ENCODE measurements around the gene CREM. TPM values are rescaled to one million over a fixed set of nuclear protein-coding genes. Genes with fewer than 3 reads are reported as not detected.
"Not testable (repeated sequence)": the region's sequence is repeated elsewhere in the genome, so short reads cannot be mapped to it uniquely, and the experiment has no call there.

Gene CREM
- total and polyA plus RNA-seq, 2 experiments from 2014 or later = 41.9 to 53.2 TPM

DNA sequence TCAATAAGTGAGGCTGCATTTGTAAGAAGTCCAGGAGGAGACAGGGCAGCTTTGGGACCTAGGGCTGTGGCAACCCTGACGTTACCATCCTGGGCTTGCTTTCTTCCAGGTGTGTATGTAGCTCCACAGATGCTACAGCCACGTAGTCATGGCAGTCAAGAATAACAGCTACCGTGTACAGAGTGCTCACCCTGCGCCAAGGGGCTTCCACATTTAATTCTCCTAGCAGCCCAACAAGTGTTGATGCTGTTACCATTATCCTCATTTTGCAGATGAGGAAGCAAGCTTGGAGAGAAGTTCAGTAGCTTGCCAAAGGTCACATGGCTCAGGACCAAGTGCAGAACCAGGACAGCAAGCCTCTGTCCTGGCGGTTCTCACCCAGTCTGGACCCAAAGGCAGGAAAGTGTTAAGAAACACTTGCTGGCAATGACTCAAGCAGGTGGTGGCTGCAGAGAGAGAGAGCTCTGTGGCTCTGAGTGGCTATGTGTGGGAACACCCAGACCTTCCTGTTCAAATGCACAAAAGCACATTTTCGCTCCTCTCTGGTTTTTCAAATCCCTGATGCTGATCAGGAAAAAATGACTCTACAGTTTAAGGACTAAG is 89.8 kb downstream of the CREM start:
- no peak for DNase-seq (ENCODE audit: low spot score)
- no peak overlapping the region for H2AFZ ChIP-seq
- no peaks in the 10 kb centered on the region for H3K36me3 ChIP-seq (replicated peaks; ENCODE audit: insufficient read depth, low read depth)
- H4K20me1 ChIP-seq (ENCODE audit: insufficient read depth, poor library complexity, severe bottlenecking) = no peaks in the 10 kb centered on the region
- no peak overlapping the region for H3K4me2 ChIP-seq
- no peaks in the 10 kb centered on the region for H3K27me3 ChIP-seq
- H3K9me3 ChIP-seq (ENCODE audit: low read depth) = no peaks in the 10 kb centered on the region
- no peak for TF ChIP-seq EZH2 (IDR thresholded peaks at IDR 0.05; ENCODE audit: borderline replicate concordance)
- no peak for TF ChIP-seq EZH2phosphoT487 (IDR thresholded peaks at IDR 0.05; ENCODE audit: low read depth, severe bottlenecking, unreplicated experiment)
- TF ChIP-seq, protein P1, sequence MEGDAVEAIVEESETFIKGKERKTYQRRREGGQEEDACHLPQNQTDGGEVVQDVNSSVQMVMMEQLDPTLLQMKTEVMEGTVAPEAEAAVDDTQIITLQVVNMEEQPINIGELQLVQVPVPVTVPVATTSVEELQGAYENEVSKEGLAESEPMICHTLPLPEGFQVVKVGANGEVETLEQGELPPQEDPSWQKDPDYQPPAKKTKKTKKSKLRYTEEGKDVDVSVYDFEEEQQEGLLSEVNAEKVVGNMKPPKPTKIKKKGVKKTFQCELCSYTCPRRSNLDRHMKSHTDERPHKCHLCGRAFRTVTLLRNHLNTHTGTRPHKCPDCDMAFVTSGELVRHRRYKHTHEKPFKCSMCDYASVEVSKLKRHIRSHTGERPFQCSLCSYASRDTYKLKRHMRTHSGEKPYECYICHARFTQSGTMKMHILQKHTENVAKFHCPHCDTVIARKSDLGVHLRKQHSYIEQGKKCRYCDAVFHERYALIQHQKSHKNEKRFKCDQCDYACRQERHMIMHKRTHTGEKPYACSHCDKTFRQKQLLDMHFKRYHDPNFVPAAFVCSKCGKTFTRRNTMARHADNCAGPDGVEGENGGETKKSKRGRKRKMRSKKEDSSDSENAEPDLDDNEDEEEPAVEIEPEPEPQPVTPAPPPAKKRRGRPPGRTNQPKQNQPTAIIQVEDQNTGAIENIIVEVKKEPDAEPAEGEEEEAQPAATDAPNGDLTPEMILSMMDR (IDR thresholded peaks at IDR 0.05; ENCODE audit: poor library complexity) = no peak
- no peak overlapping the region for H3K27ac ChIP-seq
- no peaks in the 10 kb centered on the region for H3K9me2 ChIP-seq (replicated peaks; ENCODE audit: insufficient read depth)
- no peaks in the 10 kb centered on the region for H3K4me1 ChIP-seq (ENCODE audit: insufficient read depth)
- no peak overlapping the region for H3K4me3 ChIP-seq
- no peaks in the 10 kb centered on the region for H3K79me2 ChIP-seq
- 86% methylated on average over 6 of the region's 6 CpGs for WGBS (ENCODE audit: low lambda C conversion rate, missing lambda C conversion rate)

DNA sequence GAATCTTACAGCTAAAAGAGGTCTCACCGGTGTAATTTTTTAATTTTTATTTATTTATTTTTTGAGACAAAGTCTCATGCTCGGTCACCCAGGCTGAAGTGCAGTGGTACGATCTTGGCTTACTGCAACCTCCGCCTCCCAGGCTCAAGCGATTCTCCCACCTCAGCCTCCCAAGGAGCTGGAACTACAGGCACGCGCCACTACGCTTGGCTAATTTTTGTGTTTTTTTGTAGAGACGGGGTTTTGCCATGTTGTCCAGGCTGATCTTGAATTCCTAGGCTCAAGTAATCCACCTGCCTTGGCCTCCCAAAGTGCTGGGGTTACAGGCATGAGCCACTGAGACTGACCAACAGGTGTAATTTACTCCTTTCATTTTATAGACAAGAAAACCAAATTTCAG is 90.3 kb downstream of the CREM start:
- WGBS (ENCODE audit: low lambda C conversion rate, missing lambda C conversion rate) = 94% methylated on average over 9 of the region's 9 CpGs
- H3K27ac ChIP-seq; H3K4me1 ChIP-seq (ENCODE audit: insufficient read depth): not testable (repeated sequence)

DNA sequence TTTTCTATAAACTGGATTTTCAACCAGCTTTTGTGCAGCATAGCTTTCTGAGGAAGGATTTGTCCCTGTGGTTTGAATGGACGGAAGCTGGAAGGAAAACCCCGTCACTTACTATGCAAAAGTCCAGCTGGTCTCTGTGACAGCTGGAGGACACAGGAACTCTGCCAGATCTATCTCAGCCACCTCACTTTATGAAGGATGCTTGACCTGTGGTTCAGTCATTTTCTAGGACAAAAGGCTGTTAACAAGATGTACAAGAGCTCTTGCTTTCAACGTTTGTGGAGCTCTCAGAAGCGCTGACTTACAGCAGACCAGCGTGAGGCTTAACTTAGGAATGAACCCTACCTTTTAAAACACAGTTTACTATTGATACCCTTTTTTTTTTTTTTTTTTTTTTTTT is 90.8 kb downstream of the CREM start:
- Histone ChIP-seq H3K4me1 (ENCODE audit: insufficient read depth) (no peaks in the 10 kb centered on the region), H3K27me3 (no peaks in the 10 kb centered on the region), H3K9me3 (ENCODE audit: low read depth) (no peaks in the 10 kb centered on the region), H3K27ac (no peak overlapping the region), H4K20me1 (ENCODE audit: insufficient read depth, poor library complexity, severe bottlenecking) (no peaks in the 10 kb centered on the region), H3K4me3 (no peak overlapping the region), H2AFZ (no peak overlapping the region), H3K79me2 (no peaks in the 10 kb centered on the region), H3K36me3 (replicated peaks; ENCODE audit: insufficient read depth, low read depth) (no peaks in the 10 kb centered on the region), H3K4me2 (no peak overlapping the region), H3K9me2 (replicated peaks; ENCODE audit: insufficient read depth) (no peaks in the 10 kb centered on the region)
- no peak for TF ChIP-seq EZH2 (IDR thresholded peaks at IDR 0.05; ENCODE audit: borderline replicate concordance)
- TF ChIP-seq, protein P1 (IDR thresholded peaks at IDR 0.05; ENCODE audit: poor library complexity) = no peak
- no peak for TF ChIP-seq EZH2phosphoT487 (IDR thresholded peaks at IDR 0.05; ENCODE audit: low read depth, severe bottlenecking, unreplicated experiment)
- WGBS (ENCODE audit: low lambda C conversion rate, missing lambda C conversion rate) = 63% methylated on average over 5 of the region's 5 CpGs
- no peak for DNase-seq (ENCODE audit: low spot score)

More for the DNA sequence above, 90.3 kb downstream of the CREM start:
- H3K36me3 ChIP-seq (replicated peaks; ENCODE audit: insufficient read depth, low read depth); H3K4me2 ChIP-seq; H3K27me3 ChIP-seq; H3K4me3 ChIP-seq; H3K9me2 ChIP-seq (replicated peaks; ENCODE audit: insufficient read depth); H3K79me2 ChIP-seq; DNase-seq (ENCODE audit: low spot score); H3K9me3 ChIP-seq (ENCODE audit: low read depth); H2AFZ ChIP-seq; H4K20me1 ChIP-seq (ENCODE audit: insufficient read depth, poor library complexity, severe bottlenecking): not testable (repeated sequence)

DNA sequence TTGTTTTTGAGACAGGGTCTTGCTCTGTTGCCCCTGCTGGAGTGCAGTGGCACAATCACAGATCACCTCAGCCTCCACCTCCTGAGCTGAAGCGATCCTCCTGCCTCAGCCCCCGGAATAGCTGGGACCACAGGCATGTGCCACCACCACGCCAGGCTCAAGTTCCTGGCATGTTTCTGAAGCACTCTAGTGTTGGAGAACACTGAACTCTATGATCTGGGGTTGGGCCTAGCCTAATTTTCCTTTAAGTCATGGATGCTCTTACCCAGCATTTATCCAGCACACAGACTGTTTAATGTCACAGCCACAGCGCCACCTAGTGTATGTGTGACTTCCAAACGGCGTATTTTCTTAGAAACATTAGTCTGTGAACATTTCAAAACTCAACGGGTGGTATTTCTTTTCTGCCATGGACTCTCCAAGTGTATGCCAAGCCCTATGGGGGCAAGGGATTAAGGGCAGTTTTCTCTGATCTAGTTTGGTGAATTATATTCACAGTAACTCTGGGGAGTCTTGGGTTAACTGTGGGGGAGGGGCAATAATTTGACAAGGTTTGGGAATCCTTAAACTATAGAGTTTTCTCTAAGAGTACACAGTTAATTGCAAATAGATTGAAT is 91.8 kb downstream of the CREM start:
- DNase-seq (ENCODE audit: low spot score) = peak; percentile 93
- H3K27ac ChIP-seq = no peak overlapping the region
- no peak for TF ChIP-seq EZH2 (IDR thresholded peaks at IDR 0.05; ENCODE audit: borderline replicate concordance)
- TF ChIP-seq, protein P1 (IDR thresholded peaks at IDR 0.05; ENCODE audit: poor library complexity) = peak; percentile 90
- H3K4me2 ChIP-seq = peak overlapping the region; percentile 53
- WGBS (ENCODE audit: low lambda C conversion rate, missing lambda C conversion rate) = 41% methylated on average over 7 of the region's 7 CpGs
- no peaks in the 10 kb centered on the region for H3K4me1 ChIP-seq (ENCODE audit: insufficient read depth)
- H3K36me3 ChIP-seq (replicated peaks; ENCODE audit: insufficient read depth, low read depth) = no peaks in the 10 kb centered on the region
- no peaks in the 10 kb centered on the region for H3K9me2 ChIP-seq (replicated peaks; ENCODE audit: insufficient read depth)
- H3K9me3 ChIP-seq (ENCODE audit: low read depth) = no peaks in the 10 kb centered on the region
- no peak overlapping the region for H3K4me3 ChIP-seq
- no peaks in the 10 kb centered on the region for H3K79me2 ChIP-seq
- H3K27me3 ChIP-seq = no peaks in the 10 kb centered on the region
- no peak overlapping the region for H2AFZ ChIP-seq
- no peaks in the 10 kb centered on the region for H4K20me1 ChIP-seq (ENCODE audit: insufficient read depth, poor library complexity, severe bottlenecking)

Data from hepatocyte (in vitro differentiated cells).